Renal cortex interstitium (tissue), 11 donors: ENCODE results near the gene ANXA6. TPM values are rescaled to one million over a fixed set of nuclear protein-coding genes. Genes with fewer than 3 reads are reported as not detected.

Experiments used
- DNase-seq, 11 donors: peaks; one replicate each; pipeline ENCODE4 v3.0.0-alpha.2; 2013; ENCODE audit warnings: low read depth in 9 of 11, low spot score in 4 of 11; ENCODE audit errors: extremely low read depth in 1 of 11
- polyA plus RNA-seq, 3 donors: library from polyadenylated mRNA; unstranded; fragments of 120-200 nt; gene quantifications; one replicate each; pipeline ENCODE4 v1.2.1, GENCODE V29; 2013; ENCODE audit not compliant: insufficient read length in 3 of 3

Gene ANXA6
- polyA plus RNA-seq, 3 donors: 121 to 159 (median 141) TPM

GRCh38 chr5:151118913-151119575, 38.5 kb downstream of the ANXA6 start:
- DNase-seq: no peak

GRCh38 chr5:151115272-151115905, 42.2 kb downstream of the ANXA6 start:
- peak in 6 of 11 donors; percentile 30 to 55 (median 42) for DNase-seq

DNA sequence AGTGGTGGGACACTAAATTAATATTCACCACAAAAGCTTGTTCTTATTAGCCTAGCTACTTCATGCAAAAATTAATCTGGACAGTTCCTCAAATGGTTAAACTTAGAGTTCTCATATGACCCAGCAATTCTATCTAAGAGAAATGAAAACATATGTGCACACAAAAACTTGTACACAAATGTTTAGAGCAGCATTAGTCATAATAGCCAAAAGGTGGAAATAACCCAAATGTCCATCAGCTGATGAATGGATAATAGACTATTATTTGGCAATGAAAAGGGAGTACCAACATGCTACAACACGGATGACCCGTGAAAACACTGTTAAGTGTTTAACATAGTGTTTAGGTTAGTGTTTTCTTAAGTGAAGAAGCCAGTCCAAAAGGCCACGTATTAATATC, 43.9 kb downstream of the ANXA6 start:
- no peak for DNase-seq

DNA sequence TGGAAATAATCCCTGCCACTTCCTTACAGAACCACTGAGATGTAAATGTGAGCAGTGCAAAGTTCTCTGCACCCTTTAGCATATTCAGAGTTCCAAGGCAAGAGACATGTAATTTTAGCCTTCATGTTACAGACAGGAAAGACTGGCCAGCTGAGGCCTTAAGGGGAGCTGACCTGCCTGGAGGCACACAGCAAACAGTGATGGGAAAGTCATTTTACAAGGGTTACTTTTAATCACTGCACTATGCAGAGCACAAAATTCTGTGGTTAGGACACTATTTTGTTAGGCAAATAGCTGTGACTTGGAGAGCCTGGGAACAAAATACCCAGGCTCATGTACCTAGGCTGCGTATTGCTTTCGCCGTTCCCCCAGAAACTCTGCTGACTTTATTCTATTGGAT, 46.6 kb downstream of the ANXA6 start:
- DNase-seq: no peak

GRCh38 chr5:151110122-151110681, 47.4 kb downstream of the ANXA6 start:
- DNase-seq: no peak

DNA sequence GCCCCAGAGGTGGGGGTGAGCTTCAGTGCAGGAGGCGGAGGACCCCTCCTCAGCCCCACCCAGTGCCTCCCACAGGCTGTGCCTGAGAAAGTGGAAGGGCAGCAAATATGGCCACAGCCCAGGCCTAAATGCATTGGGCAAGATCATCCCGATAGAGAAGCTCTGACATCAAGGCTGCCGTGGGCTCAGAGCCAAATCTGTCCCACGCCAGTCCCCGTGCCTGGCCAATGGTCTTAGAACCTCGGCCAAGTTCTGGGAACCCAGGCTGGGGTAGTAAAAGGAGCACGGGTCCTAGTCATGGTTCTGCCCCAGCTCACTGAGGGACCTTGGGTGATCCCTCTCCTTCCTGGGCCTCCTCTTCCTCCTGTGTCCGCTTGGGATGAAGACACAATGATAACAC, 49.0 kb downstream of the ANXA6 start:
- DNase-seq: no peak

GRCh38 chr5:151107738-151108520, 49.6 kb downstream of the ANXA6 start:
- no peak for DNase-seq

- no peak for DNase-seq
These were observed 50.5 kb downstream of the ANXA6 start for GRCh38 chr5:151107084-151107483.

DNA sequence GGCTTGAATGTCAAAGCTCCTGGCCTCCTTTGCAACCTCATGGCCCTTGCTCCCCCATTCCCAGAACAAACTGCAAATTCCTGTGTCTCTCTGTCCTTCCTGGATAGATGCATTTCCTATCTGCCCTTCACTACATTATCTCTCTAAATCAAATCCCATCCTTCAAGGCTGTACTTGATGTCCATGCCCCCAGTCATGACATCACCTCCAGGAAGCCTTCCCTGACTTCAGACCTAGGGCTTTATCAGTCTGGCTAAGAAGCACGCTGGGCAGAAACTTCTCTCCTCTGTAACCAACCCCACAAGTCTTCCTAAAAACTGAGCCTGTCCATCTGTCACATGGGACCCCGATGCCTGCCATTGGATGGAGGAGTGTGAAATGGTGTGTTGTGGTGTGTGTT, 51.1 kb downstream of the ANXA6 start:
- no peak for DNase-seq

- DNase-seq: no peak
These were observed 51.5 kb downstream of the ANXA6 start for GRCh38 chr5:151106043-151106442.

DNA sequence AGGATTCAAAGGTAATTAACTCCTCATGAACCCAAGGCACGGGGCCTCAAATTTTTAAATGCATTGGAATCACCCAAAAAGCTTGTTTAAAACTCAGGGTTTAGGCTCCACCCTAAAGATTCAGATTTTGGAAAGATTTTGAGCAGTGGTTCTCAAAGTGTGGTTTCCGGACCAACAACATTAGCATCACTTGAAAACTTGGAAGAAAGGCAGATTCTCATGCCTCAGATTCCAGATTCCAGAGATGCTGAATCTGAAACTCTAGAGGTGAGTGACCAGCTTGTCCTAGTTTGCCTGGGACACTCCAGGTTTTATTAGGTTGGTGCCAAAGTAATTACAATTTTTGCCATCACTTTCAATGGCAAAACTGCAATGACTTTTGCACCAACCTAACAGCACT, 52.0 kb downstream of the ANXA6 start:
- DNase-seq: no peak

DNA sequence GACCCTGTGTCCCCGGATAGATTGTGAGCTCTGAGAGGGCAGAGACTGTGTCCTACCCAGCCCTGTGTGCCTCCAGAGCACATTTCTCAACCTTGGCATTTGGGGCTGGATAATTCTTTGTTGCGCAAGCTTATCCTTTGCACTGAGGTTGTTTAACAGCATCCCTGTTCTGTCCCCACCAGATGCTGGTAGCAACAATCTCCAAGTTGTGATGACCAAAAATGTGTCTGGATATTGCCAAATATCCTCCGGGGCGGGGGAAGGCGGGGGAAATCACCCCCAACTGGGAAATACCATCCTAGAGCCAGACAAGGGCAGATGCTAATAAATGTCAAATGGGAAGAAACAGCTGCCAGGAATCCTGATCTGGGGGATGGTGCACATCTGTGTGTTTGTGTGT, 52.8 kb downstream of the ANXA6 start:
- DNase-seq: no peak

GRCh38 chr5:151101746-151102145, 55.8 kb downstream of the ANXA6 start:
- no peak for DNase-seq

GRCh38 chr5:151101151-151101550, 56.4 kb downstream of the ANXA6 start:
- DNase-seq: no peak

- no peak for DNase-seq
These were observed 56.9 kb downstream of the ANXA6 start for GRCh38 chr5:151100681-151101080.

DNA sequence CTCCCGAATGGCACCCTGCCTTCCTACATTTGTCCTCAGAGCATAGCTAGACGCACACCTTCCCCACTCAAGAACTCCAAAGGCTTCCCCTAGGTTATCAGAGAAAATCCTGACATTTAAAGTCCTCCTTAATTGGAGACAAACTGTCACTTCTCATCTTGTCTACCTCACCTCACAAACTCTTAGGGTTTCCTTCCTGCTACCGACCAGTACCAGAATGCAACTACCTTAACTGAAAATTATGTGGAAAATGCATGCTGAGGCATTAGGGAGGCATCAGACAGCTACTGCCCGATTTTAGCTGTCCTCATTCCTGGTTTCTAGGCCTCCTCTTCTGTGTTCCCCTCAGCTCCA, 58.8 kb downstream of the ANXA6 start:
- no peak for DNase-seq

DNA sequence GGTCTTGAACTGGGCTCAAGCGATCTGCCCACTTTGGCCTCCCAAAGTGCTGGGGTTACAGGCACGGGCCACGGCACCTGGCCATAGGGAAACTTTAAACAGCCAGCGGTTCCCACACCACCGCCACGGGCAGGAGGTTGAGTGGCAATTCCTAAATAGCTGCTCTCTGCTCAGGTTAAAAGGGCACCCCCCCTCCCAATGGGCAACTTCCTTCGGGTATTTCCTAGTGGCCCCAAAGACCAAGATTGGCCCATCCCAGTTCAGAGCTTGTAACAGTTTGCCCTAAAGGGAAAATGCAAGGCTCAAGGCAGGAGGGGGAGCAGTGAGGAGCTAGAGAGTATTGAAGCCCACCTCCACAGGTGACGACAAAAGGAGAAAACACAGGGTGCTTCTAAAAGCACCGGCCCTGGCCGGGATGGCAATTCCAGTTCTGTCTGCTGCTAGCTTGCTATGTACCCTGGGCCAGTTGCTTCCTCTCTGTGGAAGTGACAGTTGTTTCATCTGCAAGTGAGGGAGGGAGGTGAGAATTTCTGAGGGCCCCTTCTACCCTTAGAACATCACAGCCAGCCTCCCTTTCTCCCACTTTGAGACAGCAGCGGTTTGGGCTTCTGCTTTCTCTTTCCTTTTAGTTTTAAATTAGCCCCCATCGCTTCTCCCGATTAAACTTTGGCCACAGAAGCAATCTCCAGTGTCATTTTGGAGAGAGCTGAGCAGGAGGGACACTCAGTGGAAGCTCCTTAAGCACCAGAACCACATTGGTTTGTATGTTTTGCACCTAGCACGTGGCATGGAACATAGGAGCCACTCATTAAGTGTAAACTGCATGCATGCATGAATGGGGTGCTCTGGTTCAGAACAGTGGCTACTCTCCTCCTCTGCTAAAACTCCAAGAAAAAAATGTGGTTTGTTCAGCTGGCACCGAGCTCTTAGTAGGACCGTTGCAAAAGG, 59.5 kb downstream of the ANXA6 start:
- no peak for DNase-seq

GRCh38 chr5:151097061-151097460, 60.5 kb downstream of the ANXA6 start:
- no peak for DNase-seq

DNA sequence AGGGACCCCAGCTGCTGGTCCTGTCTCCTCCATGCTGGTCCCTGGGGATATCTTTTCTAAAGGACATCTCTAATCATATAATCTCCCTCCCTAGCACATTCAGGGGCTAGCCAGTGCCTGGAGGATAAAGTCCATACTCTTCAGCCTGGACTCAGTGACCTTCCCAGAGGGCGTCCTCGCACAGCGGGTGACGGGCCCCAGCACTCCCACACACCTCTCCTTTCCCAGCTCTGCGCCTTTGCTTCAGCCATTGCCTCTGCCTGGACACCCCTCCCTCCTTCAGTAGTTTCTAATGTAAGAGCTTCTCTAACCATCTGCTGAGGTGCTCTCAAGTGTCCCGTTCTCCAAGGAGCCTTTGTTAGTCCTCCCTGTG, 61.6 kb downstream of the ANXA6 start:
- no peak for DNase-seq
